DND-41 (cell line): Measurements from ENCODE around the gene LIPK.

Experiments used
- ATAC-seq: fragments of 200-7000 bp; cut with Tn5 transposase; 3 replicates; pipeline ENCODE4 v1.9.1; 2021; ENCODE audit warnings: low read depth; ENCODE audit not compliant: insufficient read depth
- DNase-seq: peaks from one replicate; pipeline ENCODE4 v3.0.0-alpha.2; 2020
- H2AFZ ChIP-seq: 2 replicates; pipeline ENCODE4 v1.6.0; 2012; ENCODE audit warnings: low read depth, low read length
- H3K27ac ChIP-seq: 2 replicates; pipeline ENCODE4 v1.5.1; 2012; ENCODE audit warnings: low read length, inconsistent platforms
- H3K27me3 ChIP-seq: fragments of 200-600 bp; sonication (generic); 2 replicates; pipeline ENCODE4 v1.6.0; 2012; ENCODE audit warnings: low read length, mild to moderate bottlenecking, inconsistent platforms; ENCODE audit not compliant: insufficient read depth, poor library complexity
- H3K36me3 ChIP-seq: 2 replicates; pipeline ENCODE4 v1.5.1; 2012; ENCODE audit warnings: low read length, inconsistent platforms; ENCODE audit not compliant: insufficient read depth
- H3K4me1 ChIP-seq: 2 replicates; pipeline ENCODE4 v1.5.1; 2012; ENCODE audit warnings: mild to moderate bottlenecking, low read length; ENCODE audit not compliant: insufficient read depth
- H3K4me2 ChIP-seq: 2 replicates; pipeline ENCODE4 v1.6.0; 2012; ENCODE audit warnings: mild to moderate bottlenecking, moderate library complexity, low read length, inconsistent platforms; ENCODE audit not compliant: insufficient read depth
- H3K4me3 ChIP-seq, 2 experiments: fragments of 200-600 bp in 1 of 2; shearing (Covaris generic) in 1 of 2; 2 replicates each; pipeline ENCODE4 v1.5.1; 2012 to 2016; ENCODE audit warnings: inconsistent platforms in 2 of 2, low read length in 2 of 2, mild to moderate bottlenecking in 2 of 2, low read depth in 1 of 2, moderate library complexity in 1 of 2
- H3K79me2 ChIP-seq: 2 replicates; pipeline ENCODE4 v1.6.0; 2012; ENCODE audit warnings: low read length, inconsistent platforms; ENCODE audit not compliant: insufficient read depth
- H3K9ac ChIP-seq: 2 replicates; pipeline ENCODE4 v1.6.0; 2012; ENCODE audit warnings: low read depth, mild to moderate bottlenecking, inconsistent platforms, low read length, moderate library complexity
- H3K9me3 ChIP-seq: 2 replicates; pipeline ENCODE4 v1.5.1; 2012; ENCODE audit warnings: low read length, moderate library complexity, mild to moderate bottlenecking, inconsistent platforms; ENCODE audit not compliant: insufficient read depth, severe bottlenecking
- H4K20me1 ChIP-seq: 2 replicates; pipeline ENCODE4 v1.6.0; 2012; ENCODE audit warnings: low read length; ENCODE audit not compliant: insufficient read depth
- CTCF ChIP-seq: IDR thresholded peaks from 2 replicates; pipeline ENCODE4 v1.5.1; 2012; ENCODE audit warnings: borderline replicate concordance, low read length, moderate library complexity, mild to moderate bottlenecking; ENCODE audit not compliant: poor library complexity, severe bottlenecking; ENCODE audit errors: extremely low read depth
- EZH2 ChIP-seq: IDR thresholded peaks from 3 replicates; pipeline ENCODE4 v1.6.1; 2012; ENCODE audit warnings: borderline replicate concordance, low read depth, mild to moderate bottlenecking, moderate library complexity, low read length, inconsistent platforms; ENCODE audit not compliant: severe bottlenecking

The LIPK gene

GRCh38 chr10:88791924-88792323, 85.9 kb downstream of the LIPK start:
- Histone ChIP-seq H4K20me1 (no peaks in the 10 kb centered on the region), H3K4me2 (no peak overlapping the region), H3K79me2 (no peaks in the 10 kb centered on the region), H2AFZ (no peak overlapping the region), H3K4me1 (no peaks in the 10 kb centered on the region), H3K9ac (no peak overlapping the region), H3K27ac (no peak overlapping the region), H3K27me3 (peaks cover 7% of the 10 kb centered on the region), H3K36me3 (no peaks in the 10 kb centered on the region), H3K4me3 (no peak overlapping the region), H3K9me3 (no peaks in the 10 kb centered on the region)
- no peak for TF ChIP-seq EZH2
- peak; percentile 43 for TF ChIP-seq CTCF
- ATAC-seq (peak; percentile 58; the same call in 1 of the 3 replicates), DNase-seq (peak; percentile 14)

- H3K79me2 ChIP-seq: no peaks in the 10 kb centered on the region
- H3K4me3 ChIP-seq: no peak overlapping the region
- no peak for ATAC-seq
- DNase-seq: no peak
- H4K20me1 ChIP-seq: no peaks in the 10 kb centered on the region
- H3K4me2 ChIP-seq: no peak overlapping the region
- no peak overlapping the region for H3K27ac ChIP-seq
- peaks cover 9% of the 10 kb centered on the region for H3K27me3 ChIP-seq
- H3K9ac ChIP-seq: no peak overlapping the region
- H3K36me3 ChIP-seq: no peaks in the 10 kb centered on the region
- no peak overlapping the region for H2AFZ ChIP-seq
- no peak for TF ChIP-seq CTCF
- TF ChIP-seq EZH2: no peak
- no peaks in the 10 kb centered on the region for H3K4me1 ChIP-seq
- H3K9me3 ChIP-seq: no peaks in the 10 kb centered on the region
These were observed 86.6 kb downstream of the LIPK start for GRCh38 chr10:88792661-88793060.

- no peak overlapping the region for H3K4me3 ChIP-seq
- DNase-seq (no peak), ATAC-seq (peak; percentile 52; the same call in 1 of the 3 replicates)
- H3K79me2 ChIP-seq: no peaks in the 10 kb centered on the region
- H3K36me3 ChIP-seq: no peaks in the 10 kb centered on the region
- TF ChIP-seq EZH2: no peak
- TF ChIP-seq CTCF: no peak
- H3K27me3 ChIP-seq: peaks cover 9% of the 10 kb centered on the region
- no peaks in the 10 kb centered on the region for H3K4me1 ChIP-seq
- no peaks in the 10 kb centered on the region for H4K20me1 ChIP-seq
- no peak overlapping the region for H2AFZ ChIP-seq
- H3K9ac ChIP-seq: no peak overlapping the region
- H3K4me2 ChIP-seq: no peak overlapping the region
- no peaks in the 10 kb centered on the region for H3K9me3 ChIP-seq
- no peak overlapping the region for H3K27ac ChIP-seq
These were observed 87.8 kb downstream of the LIPK start for GRCh38 chr10:88793712-88794299.
